NCI-H2196 (cell line): ENCODE data around the gene PPP2R2D.
A peak's percentile ranks its signal among the peaks of the same experiment; 100 is the strongest.
"Not testable (repeated sequence)": the region's sequence is repeated elsewhere in the genome, so short reads cannot be mapped to it uniquely, and the experiment has no call there.

ENCODE experiments used
- DNase-seq: peaks from one replicate; lab custom pipeline; 2025; ENCODE audit not compliant: unreplicated experiment; lab: John Stamatoyannopoulos, UW

PPP2R2D gene

DNA sequence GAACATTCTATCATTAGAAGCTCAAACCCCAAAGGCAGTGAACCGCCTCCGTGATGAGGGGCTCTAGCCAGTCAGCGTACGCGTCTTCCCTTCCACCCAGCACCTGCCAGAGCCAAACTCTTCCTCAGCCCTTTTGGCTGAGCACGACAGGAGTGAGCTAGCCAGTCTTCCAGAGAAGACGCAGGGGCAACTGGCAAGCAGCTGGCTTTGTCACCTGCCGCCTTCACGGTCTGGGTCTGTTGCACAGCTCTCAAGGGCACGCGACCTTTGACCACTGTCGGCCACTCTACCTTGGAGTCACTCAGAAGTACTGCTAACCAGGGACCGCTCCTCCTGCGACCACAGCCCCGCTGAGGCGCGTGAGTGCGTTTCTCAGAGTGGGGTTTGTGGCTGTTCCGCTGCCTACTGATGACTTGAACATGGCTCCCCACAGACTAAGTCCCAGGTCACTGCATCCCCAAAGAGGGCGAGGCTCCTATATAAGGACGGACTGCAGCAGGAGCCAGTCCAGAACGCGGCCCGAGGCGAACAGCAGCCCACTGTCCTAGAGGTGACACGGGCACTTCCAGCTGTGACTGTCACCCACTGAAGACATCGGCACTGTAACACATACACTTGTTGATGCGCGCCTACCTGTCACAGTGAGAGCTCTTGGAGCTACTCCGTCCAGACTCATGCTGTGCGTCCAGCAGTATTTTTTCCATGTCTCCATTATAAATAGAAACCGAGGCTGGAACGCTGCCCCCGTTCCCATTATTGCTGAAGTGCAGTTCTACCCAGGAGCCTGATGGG lies 72.5 kb downstream of the PPP2R2D start:
- no peak for DNase-seq

DNA sequence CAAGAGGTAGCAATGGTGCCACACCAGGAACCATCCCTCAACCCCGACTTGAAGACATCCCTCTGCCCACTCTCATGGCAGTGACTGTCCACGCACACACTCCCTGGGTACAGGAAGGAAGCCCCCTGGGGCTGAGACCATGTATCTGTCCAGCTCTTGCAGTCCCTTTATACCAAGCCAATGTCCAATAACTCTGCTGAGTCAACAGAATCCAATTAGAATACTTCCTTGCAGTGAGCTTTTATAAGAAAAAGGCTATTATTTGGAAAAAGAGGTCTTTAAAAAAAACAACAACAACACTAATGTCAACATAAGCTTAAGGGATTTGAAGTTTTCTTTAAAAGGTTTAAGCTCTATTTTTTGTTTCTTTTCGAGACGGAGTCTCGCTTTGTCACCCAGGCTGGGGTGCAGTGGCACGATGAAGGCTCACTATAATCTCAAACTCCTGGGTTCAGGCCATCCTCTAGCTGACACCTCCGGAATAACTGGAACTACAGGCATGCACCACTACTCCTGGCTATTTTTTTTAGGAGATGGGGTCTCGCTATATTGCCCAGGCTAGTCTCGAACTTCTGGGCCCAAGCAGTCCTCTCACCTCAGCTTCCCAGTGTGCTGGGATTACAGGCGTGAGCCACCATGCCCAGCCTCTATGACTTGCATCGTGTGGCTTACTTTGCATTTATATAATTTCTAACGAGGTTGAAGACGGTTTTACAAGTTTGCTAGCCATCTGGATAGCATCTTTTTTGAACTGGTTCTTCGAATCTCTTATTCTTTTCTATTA lies 73.4 kb downstream of the PPP2R2D start:
- DNase-seq, result no peak

DNA sequence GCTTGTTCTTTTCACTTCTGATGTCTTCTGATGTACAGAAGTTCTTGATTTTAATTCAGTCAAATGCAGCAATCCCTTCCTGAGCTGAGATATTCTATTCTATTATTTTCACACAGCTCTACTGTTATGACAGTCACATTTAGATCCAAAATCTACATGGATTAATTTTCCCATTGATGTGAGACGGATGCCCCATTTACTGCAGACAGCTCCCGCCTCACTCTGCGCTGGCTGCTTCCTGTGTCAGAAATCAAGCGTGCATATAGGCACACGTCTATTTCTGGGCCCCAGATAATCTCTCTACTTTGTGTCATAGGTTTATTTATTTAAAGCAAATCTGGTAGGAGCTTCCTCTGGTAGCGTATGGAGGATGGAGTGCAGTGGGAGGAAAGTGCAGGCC lies 74.2 kb downstream of the PPP2R2D start:
- no peak for DNase-seq

- DNase-seq, result no peak
Measured at GRCh38 chr10:131975796-131976195, 75.0 kb downstream of the PPP2R2D start.

- no peak for DNase-seq
Measured at GRCh38 chr10:131977323-131978096, 76.7 kb downstream of the PPP2R2D start.

- DNase-seq, result no peak
Measured at GRCh38 chr10:131978366-131978765, 77.6 kb downstream of the PPP2R2D start.

- no peak for DNase-seq
Measured at GRCh38 chr10:131978851-131979250, 78.0 kb downstream of the PPP2R2D start.

- DNase-seq, result no peak
Measured at GRCh38 chr10:131979336-131979735, 78.5 kb downstream of the PPP2R2D start.

- DNase-seq, result no peak
Measured at GRCh38 chr10:131979821-131980270, 79.0 kb downstream of the PPP2R2D start.

- no peak for DNase-seq
Measured at GRCh38 chr10:131980321-131980720, 79.5 kb downstream of the PPP2R2D start.

DNA sequence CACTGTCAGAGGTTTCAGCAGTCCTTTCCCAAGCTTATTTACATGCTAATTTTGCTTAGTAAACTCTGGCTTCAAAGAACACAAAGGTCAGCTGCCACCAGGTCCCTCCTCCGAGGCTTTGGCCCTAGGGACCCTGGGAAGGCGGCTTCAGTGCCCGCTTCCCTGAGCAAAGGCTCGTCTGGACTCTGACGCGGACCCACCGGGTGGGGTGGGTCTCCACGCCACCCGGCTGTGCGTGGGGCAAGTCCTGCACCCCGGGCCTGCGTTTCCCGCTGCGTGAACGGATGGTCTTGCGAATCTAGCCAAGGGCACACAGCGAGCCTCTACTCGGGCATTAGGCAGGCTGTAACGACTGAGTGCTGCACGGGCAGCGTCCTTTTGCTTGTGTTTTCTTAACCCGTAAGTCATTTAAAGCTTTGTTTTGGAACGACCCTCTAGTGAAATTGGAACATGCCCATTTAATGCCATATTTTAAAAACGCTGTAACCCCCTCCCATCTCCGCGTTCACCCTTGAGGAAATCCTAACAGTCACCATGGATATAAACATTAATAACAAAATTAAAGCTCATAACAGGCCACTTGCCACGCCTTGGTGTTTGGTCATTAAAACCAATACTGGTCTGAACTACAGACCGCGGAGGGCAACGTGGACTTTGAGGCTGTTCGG lies 80.1 kb downstream of the PPP2R2D start:
- DNase-seq, result no peak

GRCh38 chr10:131981429-131982184 lies 80.8 kb downstream of the PPP2R2D start, which contains the start of gene BNIP3:
Gene BNIP3 (minus strand): TSS chr10:131981923. CDS start chr10:131981806, 117 bp downstream.
- DNase-seq, result peak; percentile 84

GRCh38 chr10:131982185-131982756 lies 81.5 kb downstream of the PPP2R2D start:
- DNase-seq, result no peak

DNA sequence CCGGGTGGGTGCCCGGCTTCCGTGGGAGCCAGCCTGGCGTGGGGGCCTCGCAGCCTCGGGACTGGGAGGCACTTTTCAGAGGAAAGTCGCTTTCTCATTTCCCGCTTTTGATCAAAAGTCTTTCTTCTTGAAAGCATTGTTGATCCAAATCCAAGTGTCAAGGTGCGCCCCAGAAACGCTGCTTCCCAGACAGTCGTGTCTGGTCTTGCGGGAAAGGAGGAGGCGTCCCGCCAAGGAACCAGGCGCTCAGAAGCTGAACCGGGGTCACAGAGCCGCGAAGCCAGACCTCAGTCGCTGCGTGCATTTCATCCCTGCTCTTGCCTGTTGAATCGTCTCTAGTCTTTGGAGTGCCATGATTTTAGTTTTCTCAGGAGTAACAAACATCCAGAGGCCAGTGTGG lies 82.0 kb downstream of the PPP2R2D start:
- no peak for DNase-seq

DNA sequence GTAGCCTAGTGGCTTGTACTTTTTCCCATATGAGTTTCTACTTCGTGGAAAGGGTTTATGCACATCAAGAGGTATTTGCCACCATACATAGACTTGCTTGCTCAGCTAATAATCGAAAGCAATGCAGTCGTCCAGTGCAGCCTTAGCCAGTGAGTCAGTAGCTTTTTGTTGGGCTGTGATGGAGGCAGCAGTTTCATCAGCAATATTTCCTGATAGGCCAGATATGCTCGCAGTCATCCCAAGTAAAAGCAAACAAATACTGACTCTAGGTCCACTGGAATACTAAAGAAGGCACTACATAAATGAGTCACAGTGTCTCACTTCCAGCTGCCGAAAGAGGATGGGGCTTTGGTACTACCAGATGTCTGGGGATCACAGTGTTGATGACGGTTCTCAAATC lies 83.0 kb downstream of the PPP2R2D start:
- no peak for DNase-seq

- not testable (repeated sequence) for DNase-seq
Measured at GRCh38 chr10:131986851-131987250, 86.0 kb downstream of the PPP2R2D start.

DNA sequence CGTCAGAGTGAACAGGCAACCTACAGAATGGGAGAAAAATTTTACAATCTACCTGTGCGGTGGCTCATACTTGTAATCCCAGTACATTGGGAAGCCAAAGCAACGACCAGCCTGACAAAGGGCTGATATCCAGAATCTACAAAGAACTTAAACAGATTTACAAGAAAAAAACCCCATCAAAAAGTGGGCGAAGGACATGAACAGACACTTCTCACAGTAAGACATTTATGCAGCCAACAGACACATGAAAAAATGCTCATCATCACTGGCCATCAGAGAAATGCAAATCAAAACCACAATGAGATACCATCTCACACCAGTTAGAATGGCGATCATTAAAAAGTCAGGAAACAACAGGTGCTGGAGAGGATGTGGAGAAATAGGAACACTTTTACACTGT lies 86.5 kb downstream of the PPP2R2D start:
- DNase-seq, result not testable (repeated sequence)

GRCh38 chr10:131987786-131988185 lies 87.0 kb downstream of the PPP2R2D start:
- not testable (repeated sequence) for DNase-seq

- no peak for DNase-seq
Measured at GRCh38 chr10:131991726-131992125, 90.9 kb downstream of the PPP2R2D start.

DNA sequence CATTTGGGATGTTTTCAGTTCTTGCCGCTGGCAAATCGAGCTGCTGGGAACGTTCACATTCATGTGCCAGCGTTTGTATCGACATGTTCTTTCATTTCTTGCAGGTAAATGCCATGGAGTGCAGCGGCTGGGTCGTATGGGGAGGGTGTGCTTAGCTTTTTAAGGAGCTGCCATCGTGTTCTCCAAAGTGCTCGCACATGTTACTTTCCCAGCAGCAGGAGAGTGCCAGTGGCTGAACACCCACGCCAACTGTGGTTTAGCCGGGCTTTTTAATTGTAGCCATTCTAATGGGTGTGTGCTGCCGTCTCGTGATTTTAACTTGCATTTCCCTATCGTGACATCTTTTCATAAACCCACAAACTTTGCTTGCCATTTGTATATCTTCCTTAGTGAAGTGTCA lies 92.5 kb downstream of the PPP2R2D start:
- no peak for DNase-seq
